Stomach (tissue), 4 donors: ENCODE results near the gene AKAP6.

ENCODE experiments used
- CTCF ChIP-seq, 7 experiments: fragments of 450-650 bp in 4 of 7; fragments of 200-600 bp in 3 of 7; sonication (generic) in 3 of 7; IDR thresholded peaks; one replicate each; pipeline ENCODE4 v1.5.1; 2016 to 2019; ENCODE audit warnings: antibody characterized with exemption in 7 of 7, control low read depth in 2 of 7, mild to moderate bottlenecking in 1 of 7
- POLR2A ChIP-seq, 4 donors: fragments of 450-650 bp; IDR thresholded peaks; one replicate each; pipeline ENCODE4 v1.6.1; 2016; ENCODE audit warnings: antibody characterized with exemption in 4 of 4, control low read depth in 2 of 4, mild to moderate bottlenecking in 1 of 4, moderate library complexity in 1 of 4
- POLR2AphosphoS5 ChIP-seq, 3 donors: sonication (generic); formaldehyde crosslinking; IDR thresholded peaks; one replicate each; pipeline ENCODE4 v1.6.1; 2016; ENCODE audit warnings: antibody characterized with exemption in 3 of 3

GRCh38 chr14:32377046-32377646, 48.0 kb downstream of the AKAP6 start:
- TF ChIP-seq POLR2AphosphoS5 (IDR thresholded peaks at IDR 0.05) (no peak), POLR2A (IDR thresholded peaks at IDR 0.05) (no peak), CTCF (IDR thresholded peaks at IDR 0.05) (no peak)
